Measurements from ENCODE around the gene CYBA. TPM values are rescaled to one million over a fixed set of nuclear protein-coding genes. Genes with fewer than 3 reads are reported as not detected.

Gene CYBA
- polyA plus RNA-seq, 3 donors, result 1,168 to 2,376 (median 2,092) TPM

- H3K27ac ChIP-seq (ENCODE audit: low read depth in 1 of 2, low read length in 2 of 2), result no peak overlapping the region
These were observed 56.9 kb downstream of the CYBA start for GRCh38 chr16:88593910-88594309.

GRCh38 chr16:88593489-88593888, 57.4 kb downstream of the CYBA start:
- intact Hi-C loops (cut with micrococcal nuclease), result loop anchor here in 1 of 2 donors (10.0 kb wide), 1 partner anchor 91 kb away; the partner anchor contains the start of gene SNAI3
- H3K4me1 ChIP-seq (ENCODE audit: control insufficient read depth in 1 of 2, insufficient read depth in 2 of 2, low read length in 2 of 2), result peaks cover 17% of the 10 kb centered on the region in 2 donors
- H3K36me3 ChIP-seq (replicated peaks in 1 of 2; ENCODE audit: control insufficient read depth in 1 of 2, insufficient read depth in 2 of 2, low read length in 2 of 2), result peaks cover 27 to 53% of the 10 kb centered on the region in 2 donors
- Mint-ChIP-seq H3K9me3 (peaks cover 0 to 3% (median 0%) of the 10 kb centered on the region in 7 donors), H3K4me3 (no peak overlapping the region), H3K36me3 (peaks cover 54 to 79% of the 10 kb centered on the region in 2 donors), H3K27ac (peak overlapping the region in 3 of 7 donors; percentile 15 to 66 (median 56)), H3K27me3 (ENCODE audit: low read depth in 3 of 3) (no peaks in the 10 kb centered on the region), H3K4me1 (peaks cover 20% of the 10 kb centered on the region)
- H3K27ac ChIP-seq (ENCODE audit: low read depth in 1 of 2, low read length in 2 of 2), result no peak overlapping the region
- H3K27me3 ChIP-seq (ENCODE audit: control insufficient read depth in 2 of 2, insufficient read depth in 2 of 2, low read length in 2 of 2), result no peaks in the 10 kb centered on the region
- H3K79me2 ChIP-seq (ENCODE audit: insufficient read depth, low read length), result peaks cover 25% of the 10 kb centered on the region
- 94% methylated on average over 11 of the region's 11 CpGs for WGBS (ENCODE audit: insufficient coverage)
- no peak overlapping the region for H3K4me2 ChIP-seq (replicated peaks; ENCODE audit: extremely low read depth, low read length, poor library complexity, severe bottlenecking)
- H4K20me1 ChIP-seq (ENCODE audit: insufficient read depth, low read length), result peaks cover 21% of the 10 kb centered on the region
- no peak overlapping the region for H3K4me3 ChIP-seq (replicated peaks in 1 of 3; ENCODE audit: low read depth in 2 of 3, low read length in 3 of 3)
- no peak for TF ChIP-seq CTCF (IDR thresholded peaks at IDR 0.05)
- H2AFZ ChIP-seq (ENCODE audit: insufficient read depth, low read depth, low read length, poor library complexity, severe bottlenecking), result no peak overlapping the region
- H3K9me3 ChIP-seq (replicated peaks in 1 of 2; ENCODE audit: control insufficient read depth in 1 of 2, insufficient read depth in 1 of 2, low read length in 2 of 2), result no peaks in the 10 kb centered on the region
- DNase-seq, result no peak
- H3K9ac ChIP-seq (ENCODE audit: insufficient read depth, low read length, poor library complexity, severe bottlenecking), result no peak overlapping the region

More at GRCh38 chr16:88593910-88594309, 56.9 kb downstream of the CYBA start:
- no peak overlapping the region for H2AFZ ChIP-seq (ENCODE audit: insufficient read depth, low read depth, low read length, poor library complexity, severe bottlenecking)
- no peak overlapping the region for H3K4me2 ChIP-seq (replicated peaks; ENCODE audit: extremely low read depth, low read length, poor library complexity, severe bottlenecking)
- no peak overlapping the region for H3K9ac ChIP-seq (ENCODE audit: insufficient read depth, low read length, poor library complexity, severe bottlenecking)
- peaks cover 23% of the 10 kb centered on the region for H3K4me1 Mint-ChIP-seq
- H3K36me3 Mint-ChIP-seq, result peaks cover 51 to 76% of the 10 kb centered on the region in 2 donors
- peaks cover 20% of the 10 kb centered on the region for H4K20me1 ChIP-seq (ENCODE audit: insufficient read depth, low read length)
- TF ChIP-seq CTCF (IDR thresholded peaks at IDR 0.05), result no peak
- DNase-seq, result no peak
- peaks cover 23 to 50% of the 10 kb centered on the region in 2 donors for H3K36me3 ChIP-seq (replicated peaks in 1 of 2; ENCODE audit: control insufficient read depth in 1 of 2, insufficient read depth in 2 of 2, low read length in 2 of 2)
- no peak overlapping the region for H3K4me3 Mint-ChIP-seq
- no peaks in the 10 kb centered on the region for H3K9me3 ChIP-seq (replicated peaks in 1 of 2; ENCODE audit: control insufficient read depth in 1 of 2, insufficient read depth in 1 of 2, low read length in 2 of 2)
- H3K9me3 Mint-ChIP-seq, result peaks cover 0 to 3% (median 0%) of the 10 kb centered on the region in 7 donors
- peak overlapping the region in 1 of 7 donors; percentile 36 for H3K27ac Mint-ChIP-seq
- peaks cover 21% of the 10 kb centered on the region in 2 donors for H3K4me1 ChIP-seq (ENCODE audit: control insufficient read depth in 1 of 2, insufficient read depth in 2 of 2, low read length in 2 of 2)
- intact Hi-C loops (cut with micrococcal nuclease), result loop anchor here in 1 of 2 donors (10.0 kb wide), 1 partner anchor 91 kb away; the partner anchor contains the start of gene SNAI3
- no peaks in the 10 kb centered on the region for H3K27me3 Mint-ChIP-seq (ENCODE audit: low read depth in 3 of 3)
- 100% methylated on average over 2 of the region's 6 CpGs for WGBS (ENCODE audit: insufficient coverage)
- H3K27me3 ChIP-seq (ENCODE audit: control insufficient read depth in 2 of 2, insufficient read depth in 2 of 2, low read length in 2 of 2), result no peaks in the 10 kb centered on the region
- peaks cover 25% of the 10 kb centered on the region for H3K79me2 ChIP-seq (ENCODE audit: insufficient read depth, low read length)
- no peak overlapping the region for H3K4me3 ChIP-seq (replicated peaks in 1 of 3; ENCODE audit: low read depth in 2 of 3, low read length in 3 of 3)

Other genes with a start within 250 kb of the CYBA start
- gene ZFPM1, start 197.8 kb downstream of the CYBA start, polyA plus RNA-seq, result under 1 TPM; 0.04 to 0.19 (median 0.12) TPM
- gene ZC3H18, start 80.7 kb downstream of the CYBA start, polyA plus RNA-seq, result 10 to 100 TPM in 1 of 3 donors, 1 to 10 TPM in 2; 5.5 to 36.4 (median 6.8) TPM
- under 1 TPM in 1 of 3 donors, not detected in 2; 0.08 TPM for gene IL17C, start 12.5 kb downstream of the CYBA start, polyA plus RNA-seq
- gene MVD, start 12.0 kb upstream of the CYBA start, polyA plus RNA-seq, result 10 to 100 TPM in 2 of 3 donors, 1 to 10 TPM in 1; 9.0 to 17.9 (median 12.2) TPM
- 1 to 10 TPM; 4.2 to 6.4 (median 5.3) TPM for gene SNAI3, start 35.5 kb upstream of the CYBA start, polyA plus RNA-seq
- 100 to 1,000 TPM in 2 of 3 donors, 10 to 100 TPM in 1; 99.3 to 255 (median 120) TPM for gene RNF166, start 55.4 kb upstream of the CYBA start, polyA plus RNA-seq
- gene CTU2, start 55.5 kb upstream of the CYBA start, polyA plus RNA-seq, result 10 to 100 TPM in 1 of 3 donors, 1 to 10 TPM in 2; 5.9 to 10.3 (median 7.5) TPM
- 100 to 1,000 TPM in 1 of 3 donors, 10 to 100 TPM in 2; 10.2 to 405 (median 15.0) TPM for gene PIEZO1, start 134.2 kb upstream of the CYBA start, polyA plus RNA-seq
- gene CDT1, start 152.7 kb upstream of the CYBA start, polyA plus RNA-seq, result under 1 TPM; 0.07 to 0.24 (median 0.16) TPM
- 100 to 1,000 TPM; 123 to 307 (median 233) TPM for gene APRT, start 160.9 kb upstream of the CYBA start, polyA plus RNA-seq
- gene GALNS, start 205.9 kb upstream of the CYBA start, polyA plus RNA-seq, result 10 to 100 TPM; 20.2 to 34.4 (median 32.2) TPM
- gene TRAPPC2L, start 206.1 kb upstream of the CYBA start, polyA plus RNA-seq, result 10 to 100 TPM; 38.8 to 89.3 (median 82.4) TPM
- under 1 TPM in 1 of 3 donors, not detected in 2; 0.39 TPM for gene PABPN1L, start 215.6 kb upstream of the CYBA start, polyA plus RNA-seq

Data from CD14-positive monocyte (primary cell).